Endothelial cell of umbilical vein (primary cell): ENCODE measurements around the gene ERBB4.

ENCODE experiments used
- EZH2 ChIP-seq: IDR thresholded peaks from 2 replicates; pipeline ENCODE4 v1.6.1; 2012; ENCODE audit warnings: borderline replicate concordance, low read depth, mild to moderate bottlenecking, moderate library complexity, low read length, inconsistent platforms; ENCODE audit not compliant: severe bottlenecking
- FOS ChIP-seq: IDR thresholded peaks from 2 replicates; pipeline ENCODE4 v1.6.1; 2011; ENCODE audit warnings: mild to moderate bottlenecking, low read length, moderate library complexity, borderline replicate concordance; ENCODE audit not compliant: insufficient read depth
- POLR2A ChIP-seq: IDR thresholded peaks from 2 replicates; pipeline ENCODE4 v1.6.1; 2012; ENCODE audit warnings: low read depth, mild to moderate bottlenecking, control low read depth, low read length
- POLR2AphosphoS5 ChIP-seq: IDR thresholded peaks from 2 replicates; pipeline ENCODE4 v1.6.1; 2012; ENCODE audit warnings: low read depth, mild to moderate bottlenecking, control low read depth, low read length, moderate library complexity; ENCODE audit not compliant: insufficient read depth
- TF ChIP-seq, protein P1 (sequence below), 2 donors: IDR thresholded peaks; 1 replicate in 1 of 2; 2 replicates in 1 of 2; pipeline ENCODE4 v1.5.1; 2011; ENCODE audit warnings: low read length in 2 of 2, mild to moderate bottlenecking in 2 of 2, moderate library complexity in 2 of 2, control low read depth in 1 of 2, inconsistent platforms in 1 of 2, low read depth in 1 of 2; ENCODE audit not compliant: insufficient read depth in 1 of 2; ENCODE audit errors: extremely low read depth in 1 of 2

DNA sequence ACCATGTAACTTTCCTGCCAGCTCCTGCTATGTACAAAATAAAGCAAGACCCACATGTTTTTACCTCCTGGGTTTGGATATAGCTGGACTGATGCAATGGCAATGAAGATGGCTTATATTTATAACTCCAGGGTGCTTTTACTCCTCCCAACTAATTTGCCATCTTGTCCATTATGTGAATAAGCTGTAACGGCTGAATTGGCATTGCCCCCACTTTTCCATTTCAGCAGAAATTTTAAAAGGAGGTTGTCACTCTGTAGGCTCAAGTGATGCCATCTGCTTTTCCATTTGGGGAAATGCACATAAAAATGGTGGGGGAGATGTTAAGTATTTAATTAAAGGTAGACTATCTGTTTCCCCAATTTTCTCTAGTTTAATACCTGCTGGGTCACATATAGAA, 345.5 kb downstream of the ERBB4 start:
- TF ChIP-seq, protein P1, sequence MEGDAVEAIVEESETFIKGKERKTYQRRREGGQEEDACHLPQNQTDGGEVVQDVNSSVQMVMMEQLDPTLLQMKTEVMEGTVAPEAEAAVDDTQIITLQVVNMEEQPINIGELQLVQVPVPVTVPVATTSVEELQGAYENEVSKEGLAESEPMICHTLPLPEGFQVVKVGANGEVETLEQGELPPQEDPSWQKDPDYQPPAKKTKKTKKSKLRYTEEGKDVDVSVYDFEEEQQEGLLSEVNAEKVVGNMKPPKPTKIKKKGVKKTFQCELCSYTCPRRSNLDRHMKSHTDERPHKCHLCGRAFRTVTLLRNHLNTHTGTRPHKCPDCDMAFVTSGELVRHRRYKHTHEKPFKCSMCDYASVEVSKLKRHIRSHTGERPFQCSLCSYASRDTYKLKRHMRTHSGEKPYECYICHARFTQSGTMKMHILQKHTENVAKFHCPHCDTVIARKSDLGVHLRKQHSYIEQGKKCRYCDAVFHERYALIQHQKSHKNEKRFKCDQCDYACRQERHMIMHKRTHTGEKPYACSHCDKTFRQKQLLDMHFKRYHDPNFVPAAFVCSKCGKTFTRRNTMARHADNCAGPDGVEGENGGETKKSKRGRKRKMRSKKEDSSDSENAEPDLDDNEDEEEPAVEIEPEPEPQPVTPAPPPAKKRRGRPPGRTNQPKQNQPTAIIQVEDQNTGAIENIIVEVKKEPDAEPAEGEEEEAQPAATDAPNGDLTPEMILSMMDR (IDR thresholded peaks at IDR 0.05; ENCODE audit: extremely low read depth in 1 of 2, insufficient read depth in 1 of 2, low read depth in 1 of 2, low read length in 2 of 2): no peak
- TF ChIP-seq EZH2 (no peak), POLR2A (no peak), FOS (no peak), POLR2AphosphoS5 (no peak)
